ENCODE results near the gene RCOR3.

DNA sequence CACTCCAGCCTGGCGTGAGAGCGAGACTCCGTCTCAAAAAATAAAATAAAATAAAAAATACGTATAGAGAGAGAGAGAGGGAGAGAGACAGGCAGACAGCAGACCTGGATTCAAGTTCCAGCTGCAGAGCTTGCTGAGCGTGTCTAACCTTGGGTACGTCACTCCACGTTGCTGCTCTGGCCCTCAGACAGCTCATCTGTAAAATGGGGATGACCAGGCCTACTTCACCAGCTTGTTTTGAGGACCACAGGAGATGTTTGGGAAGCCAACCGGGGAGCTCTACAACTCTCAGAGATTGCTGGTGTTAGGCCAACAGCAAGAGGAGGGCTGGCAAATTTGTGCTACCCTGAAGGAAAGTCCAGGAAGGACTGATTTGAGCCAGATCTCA is 67.0 kb downstream of the RCOR3 start:
- TF ChIP-seq, protein P1, sequence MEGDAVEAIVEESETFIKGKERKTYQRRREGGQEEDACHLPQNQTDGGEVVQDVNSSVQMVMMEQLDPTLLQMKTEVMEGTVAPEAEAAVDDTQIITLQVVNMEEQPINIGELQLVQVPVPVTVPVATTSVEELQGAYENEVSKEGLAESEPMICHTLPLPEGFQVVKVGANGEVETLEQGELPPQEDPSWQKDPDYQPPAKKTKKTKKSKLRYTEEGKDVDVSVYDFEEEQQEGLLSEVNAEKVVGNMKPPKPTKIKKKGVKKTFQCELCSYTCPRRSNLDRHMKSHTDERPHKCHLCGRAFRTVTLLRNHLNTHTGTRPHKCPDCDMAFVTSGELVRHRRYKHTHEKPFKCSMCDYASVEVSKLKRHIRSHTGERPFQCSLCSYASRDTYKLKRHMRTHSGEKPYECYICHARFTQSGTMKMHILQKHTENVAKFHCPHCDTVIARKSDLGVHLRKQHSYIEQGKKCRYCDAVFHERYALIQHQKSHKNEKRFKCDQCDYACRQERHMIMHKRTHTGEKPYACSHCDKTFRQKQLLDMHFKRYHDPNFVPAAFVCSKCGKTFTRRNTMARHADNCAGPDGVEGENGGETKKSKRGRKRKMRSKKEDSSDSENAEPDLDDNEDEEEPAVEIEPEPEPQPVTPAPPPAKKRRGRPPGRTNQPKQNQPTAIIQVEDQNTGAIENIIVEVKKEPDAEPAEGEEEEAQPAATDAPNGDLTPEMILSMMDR (IDR thresholded peaks at IDR 0.05): no peak
- TF ChIP-seq POLR2A (IDR thresholded peaks at IDR 0.05): no peak
